HUES64 (cell line): ENCODE results near the gene TOM1.
A peak's percentile ranks its signal among the peaks of the same experiment; 100 is the strongest.
"Not testable (repeated sequence)": the region's sequence is repeated elsewhere in the genome, so short reads cannot be mapped to it uniquely, and the experiment has no call there.

Experiments
- H3K27ac ChIP-seq: 2 replicates; pipeline ENCODE4 v1.7.0; 2013; ENCODE audit warnings: low read depth, low read length, inconsistent platforms
- H3K27me3 ChIP-seq: 2 replicates; pipeline ENCODE4 v1.6.1; 2013; ENCODE audit warnings: mild to moderate bottlenecking, low read length; ENCODE audit not compliant: insufficient read depth
- H3K36me3 ChIP-seq: 2 replicates; pipeline ENCODE4 v1.6.1; 2013; ENCODE audit warnings: mild to moderate bottlenecking, low read length; ENCODE audit not compliant: insufficient read depth
- H3K4me1 ChIP-seq: 2 replicates; pipeline ENCODE4 v1.6.1; 2013; ENCODE audit warnings: mild to moderate bottlenecking, low read length, moderate library complexity; ENCODE audit not compliant: insufficient read depth
- H3K4me3 ChIP-seq: 2 replicates; pipeline ENCODE4 v1.5.1; 2013; ENCODE audit warnings: mild to moderate bottlenecking, low read length, moderate library complexity
- H3K9ac ChIP-seq: 2 replicates; pipeline ENCODE4 v1.6.1; 2013; ENCODE audit warnings: mild to moderate bottlenecking, low read depth, low read length
- H3K9me3 ChIP-seq: 2 replicates; pipeline ENCODE4 v1.6.1; 2013; ENCODE audit warnings: low read depth, low read length; ENCODE audit not compliant: insufficient read depth
- WGBS: fragments of 150-250, 120-280 bp; methylation state at CpG from one replicate; pipeline ENCODE4 v1.1.7; 2013; ENCODE audit warnings: missing lambda C conversion rate; 5-methylcytosine and 5-hydroxymethylcytosine counted together

The TOM1 gene

DNA sequence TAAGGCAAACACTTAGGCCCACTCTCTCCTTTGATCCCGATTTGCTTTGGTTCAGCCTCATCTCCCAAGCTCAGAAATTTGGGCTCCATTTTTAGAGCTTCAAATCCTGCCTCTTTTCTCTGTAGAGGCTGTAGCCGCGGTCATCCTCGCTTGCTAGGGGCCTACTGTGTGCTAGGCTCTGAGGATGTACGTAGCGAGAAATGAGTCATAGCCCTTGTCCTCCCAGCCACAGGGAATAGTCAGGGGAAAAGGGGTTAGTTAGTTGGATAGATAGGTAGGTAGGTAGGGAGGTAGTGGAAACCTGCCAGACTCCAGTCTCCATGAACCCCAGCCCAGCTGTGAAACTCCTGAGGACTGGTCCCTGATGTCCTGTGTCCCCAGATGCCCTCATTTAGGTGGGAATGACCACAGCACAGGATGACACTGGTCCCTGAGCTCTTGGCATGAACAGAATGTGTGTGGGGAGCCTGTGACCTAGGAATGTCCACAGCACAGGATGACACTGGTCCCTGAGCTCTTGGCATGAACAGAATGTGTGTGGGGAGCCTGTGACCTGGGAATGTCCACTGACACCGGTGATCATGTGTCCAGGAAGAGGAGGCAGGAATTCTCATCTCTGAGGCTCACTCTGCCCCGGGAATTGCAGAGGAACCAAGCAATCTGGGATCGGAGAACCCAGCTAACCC lies 59.8 kb downstream of the TOM1 start:
- Histone ChIP-seq H3K4me3 (no peak overlapping the region), H3K9me3 (no peaks in the 10 kb centered on the region), H3K27ac (no peak overlapping the region), H3K27me3 (no peaks in the 10 kb centered on the region), H3K9ac (no peak overlapping the region), H3K36me3 (no peaks in the 10 kb centered on the region), H3K4me1 (no peaks in the 10 kb centered on the region)
- 85% methylated on average over 9 of the region's 9 CpGs for WGBS

DNA sequence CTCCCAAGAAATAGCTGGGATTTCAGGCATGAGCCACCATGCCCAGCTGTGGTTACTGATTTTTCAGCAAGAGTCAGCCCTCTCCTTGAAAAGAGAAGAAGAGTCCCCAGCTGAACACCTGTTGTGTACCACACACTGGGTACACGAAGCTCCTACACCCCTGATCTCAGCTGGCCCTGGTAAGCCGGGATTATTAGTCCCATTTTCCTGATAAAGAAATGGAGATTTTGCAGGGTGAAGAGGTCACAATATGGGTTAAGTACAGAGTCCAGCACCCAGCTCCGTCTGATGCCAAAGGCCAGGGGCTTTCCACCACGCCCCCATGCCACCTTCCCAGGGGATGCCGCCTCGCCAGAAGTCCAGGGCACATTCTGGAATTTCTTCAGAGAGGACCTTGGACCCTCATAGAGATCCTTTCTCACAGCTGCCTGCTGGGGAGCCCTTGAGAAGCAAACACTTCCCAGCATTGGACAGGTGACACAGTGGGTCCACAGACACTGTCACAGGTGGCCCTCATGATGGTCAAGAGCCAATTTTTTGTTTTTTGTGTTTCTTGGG lies 61.4 kb downstream of the TOM1 start:
- 91% methylated on average over 6 of the region's 6 CpGs for WGBS
- no peaks in the 10 kb centered on the region for H3K9me3 ChIP-seq
- no peak overlapping the region for H3K27ac ChIP-seq
- H3K9ac ChIP-seq: no peak overlapping the region
- H3K4me1 ChIP-seq: no peaks in the 10 kb centered on the region
- H3K36me3 ChIP-seq: no peaks in the 10 kb centered on the region
- no peaks in the 10 kb centered on the region for H3K27me3 ChIP-seq
- H3K4me3 ChIP-seq: no peak overlapping the region

DNA sequence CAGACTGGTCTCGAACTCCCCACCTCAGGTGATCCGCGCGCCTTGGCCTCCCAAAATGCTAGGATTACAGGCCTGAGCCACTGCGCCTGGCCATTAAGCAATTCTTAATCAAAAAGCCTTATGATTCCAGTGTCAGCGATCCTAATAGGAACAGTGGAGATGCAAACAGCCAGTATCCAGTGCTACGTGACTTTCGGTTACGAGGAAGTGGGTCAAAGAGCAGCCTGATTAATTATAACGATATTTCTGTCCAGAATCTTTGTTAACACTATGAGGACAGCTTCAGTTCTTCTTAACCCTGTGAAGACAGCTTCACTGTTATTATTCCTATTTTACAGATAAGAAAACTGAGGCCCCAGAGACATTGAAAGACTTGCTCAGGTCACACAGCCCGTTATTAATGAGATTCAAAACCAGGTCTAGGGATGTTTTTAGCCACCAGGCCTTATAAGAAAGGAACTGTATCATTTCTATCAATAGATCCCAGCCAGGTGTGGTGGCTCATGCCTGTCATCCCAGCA lies 63.9 kb downstream of the TOM1 start:
- no peaks in the 10 kb centered on the region for H3K36me3 ChIP-seq
- H3K27me3 ChIP-seq: no peaks in the 10 kb centered on the region
- 96% methylated on average over 11 of the region's 11 CpGs for WGBS
- no peak overlapping the region for H3K4me3 ChIP-seq
- H3K4me1 ChIP-seq: no peaks in the 10 kb centered on the region
- no peak overlapping the region for H3K9ac ChIP-seq
- H3K9me3 ChIP-seq: no peaks in the 10 kb centered on the region
- H3K27ac ChIP-seq: no peak overlapping the region

DNA sequence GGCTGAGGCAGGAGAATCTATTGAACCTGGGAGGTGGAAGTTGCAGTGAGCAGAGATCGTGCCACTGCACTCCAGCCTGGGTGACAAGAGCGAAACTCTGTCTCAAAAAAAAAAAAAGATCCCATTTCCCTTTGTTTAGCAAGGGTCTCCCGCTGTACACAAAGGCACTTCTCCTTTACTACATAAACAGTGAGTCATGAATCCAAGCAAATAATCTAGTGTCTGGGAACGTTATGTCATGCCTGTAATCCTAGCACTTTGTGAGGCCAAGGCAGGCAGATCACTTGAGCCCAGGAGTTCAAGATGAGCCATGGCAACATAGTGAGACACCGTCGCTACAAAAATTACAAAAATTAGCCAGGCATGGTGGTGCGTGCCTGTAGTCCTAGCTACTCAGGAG lies 64.5 kb downstream of the TOM1 start:
- not testable (repeated sequence) for H3K4me1 ChIP-seq, H3K9me3 ChIP-seq, H3K27me3 ChIP-seq, H3K9ac ChIP-seq, H3K36me3 ChIP-seq, H3K27ac ChIP-seq, H3K4me3 ChIP-seq
- WGBS: 91% methylated on average over 7 of the region's 7 CpGs

DNA sequence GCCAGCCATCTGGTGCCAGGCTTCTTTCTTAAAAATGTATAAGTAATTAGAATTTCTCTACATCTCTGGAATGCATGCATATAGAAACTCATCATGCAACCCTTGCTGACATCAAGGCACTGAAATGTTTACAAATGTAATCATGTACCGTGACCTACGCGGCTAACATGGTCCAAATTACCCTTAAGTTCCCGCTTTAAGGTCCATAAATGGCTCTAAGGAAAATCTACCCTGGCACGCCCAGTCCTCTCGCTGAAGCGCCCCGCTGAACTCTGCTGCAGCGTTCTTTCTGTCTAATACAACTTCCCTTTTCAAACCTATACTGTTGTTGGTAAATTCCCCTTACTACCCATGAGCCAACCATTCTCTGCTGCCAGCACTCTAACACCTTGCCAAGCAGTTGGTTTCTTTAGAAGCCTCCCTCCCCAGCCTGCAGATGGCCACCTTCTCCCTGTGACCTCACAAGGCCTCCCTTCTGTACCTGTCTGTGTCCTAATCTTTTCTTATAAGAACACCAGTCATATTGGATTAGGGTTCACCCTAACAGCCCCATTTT lies 67.7 kb downstream of the TOM1 start:
- 97% methylated on average over 9 of the region's 9 CpGs for WGBS
- peaks cover 11% of the 10 kb centered on the region for H3K4me1 ChIP-seq
- H3K27me3 ChIP-seq: no peaks in the 10 kb centered on the region
- no peaks in the 10 kb centered on the region for H3K36me3 ChIP-seq
- H3K9me3 ChIP-seq: no peaks in the 10 kb centered on the region
- no peak overlapping the region for H3K27ac ChIP-seq
- H3K4me3 ChIP-seq: no peak overlapping the region
- H3K9ac ChIP-seq: no peak overlapping the region

DNA sequence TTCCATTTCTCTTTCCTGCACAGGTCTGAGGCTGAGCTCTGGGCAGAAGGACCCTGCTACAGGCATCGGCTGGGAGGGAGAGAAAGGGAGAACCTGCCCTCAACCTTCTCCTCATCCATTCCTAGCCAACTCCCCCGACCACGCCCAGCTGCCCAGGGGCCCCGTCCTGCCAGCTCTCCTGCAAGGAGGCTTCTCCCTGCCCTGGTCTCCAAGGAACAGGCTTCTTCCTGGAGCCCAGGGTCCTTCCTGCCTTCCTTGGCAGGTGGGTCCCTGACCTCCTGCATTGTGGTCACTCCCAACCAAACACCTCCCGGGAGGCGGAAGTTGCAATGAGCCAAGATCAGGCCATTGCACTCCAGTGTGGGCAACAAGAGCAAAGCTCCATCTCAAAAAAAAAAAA lies 68.7 kb downstream of the TOM1 start:
- no peaks in the 10 kb centered on the region for H3K27me3 ChIP-seq
- no peak overlapping the region for H3K27ac ChIP-seq
- WGBS: 90% methylated on average over 5 of the region's 6 CpGs
- no peak overlapping the region for H3K4me3 ChIP-seq
- no peaks in the 10 kb centered on the region for H3K9me3 ChIP-seq
- no peak overlapping the region for H3K9ac ChIP-seq
- peaks cover 11% of the 10 kb centered on the region for H3K4me1 ChIP-seq
- H3K36me3 ChIP-seq: no peaks in the 10 kb centered on the region

DNA sequence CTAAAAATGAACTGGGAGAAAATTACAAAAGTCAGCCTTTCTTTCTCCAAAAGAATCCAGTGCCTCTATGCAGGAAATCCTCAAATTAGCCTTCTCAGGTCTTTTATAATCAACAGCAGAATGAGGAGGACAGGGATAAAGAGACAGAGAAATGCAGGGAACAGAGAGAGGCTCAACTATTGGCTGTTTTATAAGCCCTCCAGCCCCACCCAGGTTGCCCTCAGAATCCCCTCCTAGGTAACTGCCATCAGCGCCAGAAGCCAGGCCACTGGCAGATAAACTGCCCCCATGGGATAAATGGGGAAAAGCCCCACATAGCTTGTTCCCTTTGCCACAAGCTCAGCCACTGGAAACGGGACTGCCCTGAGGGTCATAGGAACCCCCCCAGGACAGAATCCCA lies 70.3 kb downstream of the TOM1 start:
- no peak overlapping the region for H3K9ac ChIP-seq
- H3K27ac ChIP-seq: no peak overlapping the region
- no peaks in the 10 kb centered on the region for H3K9me3 ChIP-seq
- H3K27me3 ChIP-seq: no peaks in the 10 kb centered on the region
- 76% methylated on average over 2 of the region's 2 CpGs for WGBS
- H3K36me3 ChIP-seq: no peaks in the 10 kb centered on the region
- no peak overlapping the region for H3K4me3 ChIP-seq
- H3K4me1 ChIP-seq: peaks cover 11% of the 10 kb centered on the region

DNA sequence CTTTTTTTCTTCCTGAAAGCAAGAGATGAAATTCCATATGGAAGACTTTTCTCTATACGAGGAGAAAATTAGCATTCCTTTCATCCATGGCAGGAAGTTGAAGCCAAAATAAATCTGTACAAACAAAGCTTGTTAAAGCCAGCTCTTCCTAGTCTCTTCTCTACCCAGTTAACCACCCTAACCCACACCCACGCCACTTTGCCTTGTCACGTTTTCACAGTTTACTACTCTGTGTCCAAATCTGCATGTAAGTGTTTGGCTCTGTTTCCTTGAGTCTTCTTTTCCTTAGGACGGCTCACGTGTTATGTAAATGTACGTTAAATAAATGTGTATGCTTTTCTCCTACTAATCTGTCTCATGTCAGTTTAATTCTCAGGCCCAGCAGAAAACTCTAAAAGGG lies 74.1 kb downstream of the TOM1 start:
- H3K9ac ChIP-seq: no peak overlapping the region
- no peaks in the 10 kb centered on the region for H3K27me3 ChIP-seq
- H3K36me3 ChIP-seq: no peaks in the 10 kb centered on the region
- H3K27ac ChIP-seq: no peak overlapping the region
- 58% methylated on average over 3 of the region's 6 CpGs for WGBS
- H3K9me3 ChIP-seq: no peaks in the 10 kb centered on the region
- H3K4me1 ChIP-seq: peaks cover 44% of the 10 kb centered on the region
- H3K4me3 ChIP-seq: no peak overlapping the region

DNA sequence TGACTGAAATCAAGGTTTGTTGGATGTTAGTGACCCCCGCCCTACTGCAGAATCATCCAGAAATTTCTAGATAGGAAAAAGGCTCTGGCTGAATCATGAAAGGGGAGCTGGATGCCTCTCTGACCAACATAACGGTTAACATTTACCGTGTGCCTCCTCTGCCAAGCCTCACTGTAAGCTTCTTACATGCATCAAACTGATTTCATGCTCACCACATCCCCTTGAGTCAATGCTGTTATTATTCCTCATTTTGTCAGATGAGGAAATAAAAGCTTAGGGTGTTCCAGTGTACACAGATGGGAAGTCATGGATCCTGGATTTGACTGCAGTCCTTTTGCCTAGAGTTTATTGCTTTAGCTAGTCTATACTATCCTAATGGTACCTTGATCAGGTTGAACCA lies 75.3 kb downstream of the TOM1 start:
- Histone ChIP-seq H3K4me1 (peaks cover 44% of the 10 kb centered on the region), H3K27me3 (no peaks in the 10 kb centered on the region), H3K4me3 (no peak overlapping the region), H3K27ac (no peak overlapping the region), H3K9me3 (no peaks in the 10 kb centered on the region), H3K36me3 (no peaks in the 10 kb centered on the region), H3K9ac (no peak overlapping the region)
- 84% methylated on average over 3 of the region's 3 CpGs for WGBS

DNA sequence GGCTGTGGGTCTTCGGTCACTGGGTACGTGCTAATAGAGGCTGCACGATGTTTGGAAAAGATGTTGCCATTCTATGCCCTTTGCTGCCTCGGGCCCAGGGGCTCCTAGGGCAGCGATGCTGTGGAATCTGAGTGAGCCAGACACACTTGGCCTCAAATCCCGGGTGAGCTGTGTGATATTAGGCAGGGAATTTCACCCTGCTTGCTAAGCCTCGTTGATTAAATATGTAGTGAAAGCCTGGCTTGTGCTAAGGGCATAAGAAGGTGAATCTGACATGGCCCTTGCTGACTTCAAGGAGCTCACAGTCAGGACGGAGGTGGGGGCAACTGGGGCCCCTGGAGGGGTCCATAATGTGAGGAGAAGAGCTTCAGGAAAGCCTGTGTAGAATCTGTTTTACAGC lies 75.8 kb downstream of the TOM1 start:
- Histone ChIP-seq H3K9me3 (no peaks in the 10 kb centered on the region), H3K27ac (no peak overlapping the region), H3K9ac (no peak overlapping the region), H3K4me1 (peaks cover 45% of the 10 kb centered on the region), H3K36me3 (no peaks in the 10 kb centered on the region), H3K4me3 (no peak overlapping the region), H3K27me3 (no peaks in the 10 kb centered on the region)
- 89% methylated on average over 8 of the region's 8 CpGs for WGBS

DNA sequence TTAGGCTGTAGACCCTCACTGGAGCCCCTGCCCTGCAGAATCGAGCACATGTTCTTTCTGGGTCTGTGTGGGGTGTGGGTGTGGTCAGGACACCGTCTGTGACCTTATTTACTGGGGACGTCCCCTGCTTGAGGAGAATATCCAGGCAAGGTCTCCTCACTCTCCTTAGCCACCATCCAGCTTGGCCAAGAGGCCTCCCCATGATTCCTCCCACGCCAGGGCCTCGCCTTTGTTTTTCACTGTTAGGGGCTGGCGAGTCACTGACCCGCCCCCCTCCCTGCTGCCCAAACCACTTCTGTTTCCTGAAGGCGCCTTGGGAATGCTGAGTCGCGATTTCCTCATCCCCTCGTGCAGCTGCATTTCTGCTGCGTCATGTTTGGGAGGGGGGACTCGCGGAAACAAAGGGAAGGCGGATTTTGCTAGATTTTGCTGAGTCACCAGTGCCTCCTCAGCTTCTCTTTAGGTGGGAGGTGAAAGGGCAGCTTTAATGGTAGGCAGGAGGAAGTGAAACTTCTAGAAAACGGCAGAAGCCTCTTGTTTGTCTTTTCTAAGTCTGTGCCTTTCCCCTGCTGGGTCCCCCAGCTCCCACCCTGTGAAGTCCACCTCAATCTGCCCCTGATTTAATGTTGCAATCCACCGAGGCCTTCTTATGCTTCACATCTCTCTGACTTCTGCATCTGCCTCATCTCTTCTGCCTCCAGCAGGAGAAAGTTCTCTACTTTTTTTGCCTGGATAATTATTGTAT lies 77.2 kb downstream of the TOM1 start:
- WGBS: 8% methylated on average over 17 of the region's 17 CpGs
- Histone ChIP-seq H3K4me1 (peaks cover 52% of the 10 kb centered on the region), H3K9me3 (no peaks in the 10 kb centered on the region), H3K9ac (peak overlapping the region; percentile 35), H3K27ac (peak overlapping the region; percentile 95), H3K4me3 (peak overlapping the region; percentile 3; the same call in 1 of the 2 replicates), H3K27me3 (0 out of 2 replicates have a peak, but pooled peaks cover 6% of the 10 kb centered on the region), H3K36me3 (no peaks in the 10 kb centered on the region)
